ENCODE measurements around the gene AKR1C1. TPM values are rescaled to one million over a fixed set of nuclear protein-coding genes. Genes with fewer than 3 reads are reported as not detected.

The AKR1C1 gene
- total RNA-seq, 1 donor from 2014 or later: 1.3 TPM

- Mint-ChIP-seq H3K36me3 (ENCODE audit: low read depth, unreplicated experiment) (no peaks in the 10 kb centered on the region), H3K27ac (ENCODE audit: unreplicated experiment) (no peak overlapping the region), H3K27me3 (ENCODE audit: low read depth, unreplicated experiment) (peaks cover 10% of the 10 kb centered on the region), H3K4me3 (ENCODE audit: unreplicated experiment) (no peak overlapping the region), H3K4me1 (ENCODE audit: low read depth, unreplicated experiment) (no peaks in the 10 kb centered on the region), H3K9me3 (ENCODE audit: unreplicated experiment) (no peaks in the 10 kb centered on the region)
- Histone ChIP-seq H3K9ac (ENCODE audit: low read length) (no peak overlapping the region), H3K4me3 (ENCODE audit: insufficient read depth, low read depth, low read length) (no peak overlapping the region), H4K20me1 (ENCODE audit: insufficient read depth, low read length) (no peaks in the 10 kb centered on the region), H3K36me3 (ENCODE audit: insufficient read depth, low read length) (no peaks in the 10 kb centered on the region), H3K27me3 (ENCODE audit: insufficient read depth, low read length) (no peaks in the 10 kb centered on the region), H3K27ac (ENCODE audit: low read depth, low read length) (no peak overlapping the region), H3K9me3 (ENCODE audit: insufficient read depth, low read depth, low read length) (no peaks in the 10 kb centered on the region), H3K79me2 (ENCODE audit: insufficient read depth, low read length) (no peaks in the 10 kb centered on the region), H3K4me2 (ENCODE audit: low read length) (no peak overlapping the region), H2AFZ (ENCODE audit: low read depth, low read length) (no peak overlapping the region), H3K4me1 (ENCODE audit: insufficient read depth, low read length) (no peaks in the 10 kb centered on the region)
- DNase-seq (ENCODE audit: low read depth) (peak; percentile 1), FAIRE-seq (no peak)
- TF ChIP-seq EZH2 (IDR thresholded peaks at IDR 0.05; ENCODE audit: insufficient read depth, low read length): no peak
- TF ChIP-seq CTCF (IDR thresholded peaks at IDR 0.05; ENCODE audit: insufficient read depth, low read depth, low read length): no peak
These were observed 19.6 kb downstream of the AKR1C1 start for GRCh38 chr10:4982764-4983226.

GRCh38 chr10:4983615-4984216 is 20.5 kb downstream of the AKR1C1 start:
- Mint-ChIP-seq H3K27me3 (ENCODE audit: low read depth, unreplicated experiment) (peaks cover 10% of the 10 kb centered on the region), H3K9me3 (ENCODE audit: unreplicated experiment) (no peaks in the 10 kb centered on the region)
- no peak for DNase-seq (ENCODE audit: low read depth)

More at GRCh38 chr10:4983615-4984216, 20.5 kb downstream of the AKR1C1 start:
- H3K36me3 ChIP-seq (ENCODE audit: insufficient read depth, low read length): no peaks in the 10 kb centered on the region
- H3K4me1 ChIP-seq (ENCODE audit: insufficient read depth, low read length): no peaks in the 10 kb centered on the region
- H4K20me1 ChIP-seq (ENCODE audit: insufficient read depth, low read length): no peaks in the 10 kb centered on the region
- H3K9ac ChIP-seq (ENCODE audit: low read length): no peak overlapping the region
- FAIRE-seq: no peak
- H3K9me3 ChIP-seq (ENCODE audit: insufficient read depth, low read depth, low read length): no peaks in the 10 kb centered on the region
- no peaks in the 10 kb centered on the region for H3K27me3 ChIP-seq (ENCODE audit: insufficient read depth, low read length)
- H2AFZ ChIP-seq (ENCODE audit: low read depth, low read length): no peak overlapping the region
- H3K4me2 ChIP-seq (ENCODE audit: low read length): no peak overlapping the region
- H3K27ac ChIP-seq (ENCODE audit: low read depth, low read length): no peak overlapping the region
- no peak overlapping the region for H3K4me3 ChIP-seq (ENCODE audit: insufficient read depth, low read depth, low read length)
- Mint-ChIP-seq H3K4me3 (ENCODE audit: unreplicated experiment) (no peak overlapping the region), H3K27ac (ENCODE audit: unreplicated experiment) (no peak overlapping the region), H3K4me1 (ENCODE audit: low read depth, unreplicated experiment) (no peaks in the 10 kb centered on the region), H3K36me3 (ENCODE audit: low read depth, unreplicated experiment) (no peaks in the 10 kb centered on the region)
- H3K79me2 ChIP-seq (ENCODE audit: insufficient read depth, low read length): no peaks in the 10 kb centered on the region
- TF ChIP-seq EZH2 (IDR thresholded peaks at IDR 0.05; ENCODE audit: insufficient read depth, low read length) (no peak), CTCF (IDR thresholded peaks at IDR 0.05; ENCODE audit: insufficient read depth, low read depth, low read length) (no peak)

Data from astrocyte (in vitro differentiated cells and primary cell).